HEK293T (cell line): ENCODE measurements around the gene ZNF385C.

Source experiments
- BHLHE40 ChIP-seq: fragments of 450-650 bp; IDR thresholded peaks from 2 replicates; pipeline ENCODE4 v1.6.1; 2016; ENCODE audit warnings: mild to moderate bottlenecking, moderate library complexity, borderline replicate concordance
- SP1 ChIP-seq: fragments of 450-650 bp; IDR thresholded peaks from 2 replicates; pipeline ENCODE4 v1.6.1; 2017
- SUZ12 ChIP-seq: fragments of 450-650 bp; IDR thresholded peaks from 2 replicates; pipeline ENCODE4 v1.6.1; 2016; ENCODE audit warnings: mild to moderate bottlenecking

- no peak for TF ChIP-seq SP1
- no peak for TF ChIP-seq BHLHE40
- TF ChIP-seq SUZ12: no peak
These were observed 34.7 kb upstream of the ZNF385C start for GRCh38 chr17:42132941-42133340.
